DND-41 (cell line): ENCODE measurements around the gene MINDY4B.

Source experiments
- CTCF ChIP-seq: IDR thresholded peaks from 2 replicates; pipeline ENCODE4 v1.5.1; 2012; ENCODE audit warnings: borderline replicate concordance, low read length, moderate library complexity, mild to moderate bottlenecking; ENCODE audit not compliant: poor library complexity, severe bottlenecking; ENCODE audit errors: extremely low read depth
- EZH2 ChIP-seq: IDR thresholded peaks from 3 replicates; pipeline ENCODE4 v1.6.1; 2012; ENCODE audit warnings: borderline replicate concordance, low read depth, mild to moderate bottlenecking, moderate library complexity, low read length, inconsistent platforms; ENCODE audit not compliant: severe bottlenecking

DNA sequence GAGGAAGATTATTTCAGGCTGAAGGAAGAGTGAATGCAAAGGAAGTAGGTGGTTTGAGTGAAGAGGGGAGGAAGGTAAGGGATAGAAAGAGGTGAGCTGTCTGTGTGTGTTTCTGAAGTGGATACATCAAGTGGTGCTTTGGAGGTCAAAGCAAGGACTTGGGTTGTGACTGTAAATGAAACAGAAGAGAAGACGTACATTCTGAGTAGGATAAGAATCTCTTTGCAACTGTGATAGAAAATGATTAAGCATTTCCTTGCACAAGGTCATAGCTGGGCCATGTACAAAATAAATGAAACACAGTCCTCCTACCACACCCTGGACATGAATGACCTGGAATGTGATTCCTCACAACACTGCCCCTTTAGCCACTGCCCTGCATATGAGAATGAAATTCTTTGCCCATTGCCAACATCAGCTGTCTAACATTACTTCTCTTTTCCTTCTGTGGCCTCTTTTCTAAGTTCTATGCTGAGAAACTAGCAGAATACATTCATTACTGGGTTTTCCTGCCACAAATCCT, 28.3 kb upstream of the MINDY4B start:
- TF ChIP-seq CTCF (no peak), EZH2 (no peak)
